ENCODE measurements around the gene ACTL10. TPM values are rescaled to one million over a fixed set of nuclear protein-coding genes. Genes with fewer than 3 reads are reported as not detected.

The ACTL10 gene
- total RNA-seq, 2 experiments from 2014 or later, result 5.6 to 11.7 TPM

GRCh38 chr20:33659341-33660034 is 7.3 kb upstream of the ACTL10 start:
- Histone ChIP-seq H3K9me2 (ENCODE audit: insufficient read depth, low read length) (no peaks in the 10 kb centered on the region), H3K4me2 (ENCODE audit: low read length) (no peak overlapping the region), H3K9me3 (ENCODE audit: low read length) (no peaks in the 10 kb centered on the region), H2AFZ (ENCODE audit: low read length) (no peak overlapping the region), H3K36me3 (ENCODE audit: insufficient read depth, low read length) (peaks cover 27% of the 10 kb centered on the region; the same call in 1 of the 2 replicates), H3K4me3 (ENCODE audit: low read depth, low read length, poor library complexity, severe bottlenecking) (no peak overlapping the region), H3K79me2 (ENCODE audit: insufficient read depth, low read depth, low read length) (no peaks in the 10 kb centered on the region), H4K20me1 (ENCODE audit: insufficient read depth, low read length) (no peaks in the 10 kb centered on the region), H3K4me1 (ENCODE audit: insufficient read depth, low read length, poor library complexity, severe bottlenecking) (peaks cover 16% of the 10 kb centered on the region), H3K27ac (ENCODE audit: low read depth, low read length, poor library complexity, severe bottlenecking) (no peak overlapping the region)
- ChIA-PET POLR2A (no interaction called here), CTCF (ENCODE audit: unreplicated experiment) (no interaction called here)
- DNase-seq (ENCODE audit: low spot score), result no peak
- TF ChIP-seq CTCF (conservative IDR thresholded peaks at IDR 0.05; ENCODE audit: low read length) (no peak), EZH2phosphoT487 (IDR thresholded peaks at IDR 0.05; ENCODE audit: borderline replicate concordance, low read depth, low read length) (no peak)
- intact Hi-C loops (cut with micrococcal nuclease; ENCODE audit: unreplicated experiment), result no loop called here
- no TSS peak for BruUV-seq (replicated peaks)

GRCh38 chr20:33660035-33660684 is 6.6 kb upstream of the ACTL10 start:
- H3K4me1 ChIP-seq (ENCODE audit: insufficient read depth, low read length, poor library complexity, severe bottlenecking), result peaks cover 22% of the 10 kb centered on the region
- H3K9me2 ChIP-seq (ENCODE audit: insufficient read depth, low read length), result no peaks in the 10 kb centered on the region
- H3K27ac ChIP-seq (ENCODE audit: low read depth, low read length, poor library complexity, severe bottlenecking), result no peak overlapping the region
- no peaks in the 10 kb centered on the region for H3K79me2 ChIP-seq (ENCODE audit: insufficient read depth, low read depth, low read length)
- no TSS peak for BruUV-seq (replicated peaks)
- DNase-seq (ENCODE audit: low spot score), result no peak
- POLR2A ChIA-PET, result no interaction called here
- no peaks in the 10 kb centered on the region for H4K20me1 ChIP-seq (ENCODE audit: insufficient read depth, low read length)
- H3K36me3 ChIP-seq (ENCODE audit: insufficient read depth, low read length), result peaks cover 27% of the 10 kb centered on the region; the same call in 1 of the 2 replicates
- CTCF ChIA-PET (ENCODE audit: unreplicated experiment), result no interaction called here
- no peak for TF ChIP-seq EZH2phosphoT487 (IDR thresholded peaks at IDR 0.05; ENCODE audit: borderline replicate concordance, low read depth, low read length)
- no peak for TF ChIP-seq CTCF (conservative IDR thresholded peaks at IDR 0.05; ENCODE audit: low read length)
- intact Hi-C loops (cut with micrococcal nuclease; ENCODE audit: unreplicated experiment), result no loop called here
- no peak overlapping the region for H3K4me3 ChIP-seq (ENCODE audit: low read depth, low read length, poor library complexity, severe bottlenecking)
- H3K4me2 ChIP-seq (ENCODE audit: low read length), result no peak overlapping the region
- no peak overlapping the region for H2AFZ ChIP-seq (ENCODE audit: low read length)
- H3K9me3 ChIP-seq (ENCODE audit: low read length), result no peaks in the 10 kb centered on the region

GRCh38 chr20:33660685-33661058 is 6.1 kb upstream of the ACTL10 start:
- intact Hi-C loops (cut with micrococcal nuclease; ENCODE audit: unreplicated experiment), result no loop called here
- Histone ChIP-seq H3K4me3 (ENCODE audit: low read depth, low read length, poor library complexity, severe bottlenecking) (no peak overlapping the region), H3K79me2 (ENCODE audit: insufficient read depth, low read depth, low read length) (no peaks in the 10 kb centered on the region), H3K9me3 (ENCODE audit: low read length) (no peaks in the 10 kb centered on the region), H3K36me3 (ENCODE audit: insufficient read depth, low read length) (peaks cover 27% of the 10 kb centered on the region; the same call in 1 of the 2 replicates), H3K4me1 (ENCODE audit: insufficient read depth, low read length, poor library complexity, severe bottlenecking) (peaks cover 22% of the 10 kb centered on the region), H2AFZ (ENCODE audit: low read length) (no peak overlapping the region), H4K20me1 (ENCODE audit: insufficient read depth, low read length) (no peaks in the 10 kb centered on the region), H3K27ac (ENCODE audit: low read depth, low read length, poor library complexity, severe bottlenecking) (no peak overlapping the region), H3K4me2 (ENCODE audit: low read length) (no peak overlapping the region), H3K9me2 (ENCODE audit: insufficient read depth, low read length) (no peaks in the 10 kb centered on the region)
- no peak for TF ChIP-seq EZH2phosphoT487 (IDR thresholded peaks at IDR 0.05; ENCODE audit: borderline replicate concordance, low read depth, low read length)
- no peak for TF ChIP-seq CTCF (conservative IDR thresholded peaks at IDR 0.05; ENCODE audit: low read length)
- ChIA-PET CTCF (ENCODE audit: unreplicated experiment) (no interaction called here), POLR2A (interaction anchor here (0.9 kb wide), 1 partner anchor 198 kb away, joined by 3 read pairs; no protein-coding TSS in a partner anchor)
- no peak for DNase-seq (ENCODE audit: low spot score)
- no TSS peak for BruUV-seq (replicated peaks)
